AG09319 (cell line): Measurements from ENCODE around the gene ZNF652.

Source experiments
- DNase-seq: peaks from one replicate; pipeline ENCODE4 v3.0.0-alpha.2; 2010; ENCODE audit warnings: low read depth; ENCODE audit errors: extremely low read depth
- CTCF ChIP-seq: IDR thresholded peaks from 2 replicates; pipeline ENCODE4 v1.5.1; 2011; ENCODE audit warnings: low read depth, mild to moderate bottlenecking, inconsistent platforms, low read length, moderate library complexity

The ZNF652 gene

DNA sequence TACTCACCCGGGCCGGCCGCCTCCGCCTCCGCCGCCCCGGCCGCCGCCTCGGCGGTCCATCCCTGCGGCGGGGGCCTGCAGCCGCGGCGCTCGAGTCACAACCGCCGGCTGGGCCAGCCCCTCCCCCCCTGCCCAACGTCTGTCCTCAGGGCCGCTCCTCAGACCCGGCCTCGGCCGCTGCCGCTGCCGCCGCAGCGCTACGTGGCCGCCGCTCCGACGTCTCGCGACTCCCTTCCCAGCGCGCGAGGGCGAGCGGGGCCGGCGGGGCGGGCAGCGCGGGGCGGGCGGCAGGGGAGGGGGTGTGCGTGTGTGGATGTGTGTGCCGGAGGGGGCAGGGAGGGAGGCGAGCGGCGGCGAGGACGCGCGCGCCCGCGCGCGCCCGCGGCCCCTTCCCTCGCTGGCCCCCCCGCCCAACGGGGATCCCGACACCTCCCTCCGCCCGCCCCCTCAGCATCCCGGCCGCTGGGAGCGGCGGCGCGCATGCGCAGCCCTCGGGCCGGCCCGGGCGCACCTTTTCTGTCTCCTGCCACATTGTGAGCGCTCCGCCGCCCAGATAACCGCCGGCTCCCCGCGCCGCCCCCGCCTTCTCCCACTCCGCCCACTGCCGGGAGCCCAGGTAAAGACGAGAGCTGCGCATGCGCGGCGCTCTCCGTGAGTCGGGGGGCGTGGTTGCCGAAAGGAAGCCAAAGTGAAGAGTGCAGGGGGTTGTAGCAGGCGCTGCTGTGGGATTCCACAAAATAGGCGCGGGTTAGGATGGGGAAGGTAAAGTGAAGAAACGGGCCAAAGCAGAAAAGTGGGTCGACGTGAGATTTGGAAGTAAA, at the start of gene ZNF652:
Gene ZNF652, minus strand, starts transcription at position 349 of the 821 bp plus-strand sequence. CDS start 44,525 bp downstream, outside the sequence.
- DNase-seq: peak; percentile 59
- no peak for TF ChIP-seq CTCF

GRCh38 chr17:49409066-49409465, 47.0 kb upstream of the ZNF652 start:
- no peak for TF ChIP-seq CTCF
- DNase-seq: no peak

GRCh38 chr17:49407981-49408501, 46.0 kb upstream of the ZNF652 start:
- DNase-seq: peak; percentile 11
- TF ChIP-seq CTCF: peak; percentile 68

- no peak for TF ChIP-seq CTCF
- DNase-seq: no peak
Observed at GRCh38 chr17:49407086-49407485, 45.0 kb upstream of the ZNF652 start.

- no peak for DNase-seq
- no peak for TF ChIP-seq CTCF
Observed at GRCh38 chr17:49406421-49407061, 44.5 kb upstream of the ZNF652 start.

DNA sequence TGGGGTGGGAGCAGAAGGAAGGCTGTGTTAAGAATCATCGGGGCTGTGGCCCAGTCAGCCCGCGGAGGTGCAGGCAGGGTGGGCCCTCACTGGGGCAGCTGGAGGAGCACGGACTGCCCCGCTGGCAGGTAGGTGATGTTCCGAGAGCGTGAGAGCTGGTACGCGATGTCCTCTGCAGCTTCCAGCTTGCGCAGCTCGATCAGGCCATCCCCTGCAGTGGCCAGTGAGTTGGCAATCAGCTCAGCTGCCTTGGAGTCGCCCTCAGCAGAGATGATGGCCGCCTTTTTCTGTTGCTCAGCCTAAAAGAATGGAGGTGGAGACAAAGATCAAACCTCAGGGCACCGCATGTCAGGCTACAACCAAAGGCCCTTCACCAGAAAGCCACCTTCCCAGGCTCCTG, 42.9 kb upstream of the ZNF652 start:
- DNase-seq: no peak
- TF ChIP-seq CTCF: no peak

GRCh38 chr17:49404361-49404760, 42.3 kb upstream of the ZNF652 start:
- DNase-seq: no peak
- no peak for TF ChIP-seq CTCF
